Hematopoietic multipotent progenitor cell treated with erythropoietin and hydrocortisone succinate and interleukin-3 and kit ligand, for 8 days (in vitro differentiated cells): ENCODE data around the gene SFT2D3.
"Not testable (repeated sequence)": the region's sequence is repeated elsewhere in the genome, so short reads cannot be mapped to it uniquely, and the experiment has no call there.

ENCODE experiments used
- DNase-seq: peaks from one replicate; pipeline ENCODE4 v3.0.0-alpha.2; 2015

The SFT2D3 gene

DNA sequence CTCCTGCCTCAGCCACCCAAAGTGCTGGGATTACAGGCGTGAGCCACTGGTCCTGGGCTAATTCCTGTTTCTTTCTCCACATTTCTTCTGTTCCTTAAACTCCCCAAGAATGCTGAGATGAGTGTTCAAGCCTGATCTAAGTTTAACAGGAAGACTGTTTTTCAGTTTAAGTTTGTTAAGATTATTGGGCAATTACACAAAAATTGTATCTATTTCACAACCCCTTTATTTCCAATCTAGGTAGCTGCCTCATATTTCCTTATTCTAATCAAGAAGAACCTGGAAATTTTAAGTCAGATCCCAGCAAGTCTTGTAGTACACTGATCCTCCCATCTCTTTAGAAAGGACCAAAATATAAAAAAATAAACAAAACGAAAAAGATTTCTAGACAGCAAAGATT, 11.7 kb downstream of the SFT2D3 start:
- DNase-seq, result no peak

DNA sequence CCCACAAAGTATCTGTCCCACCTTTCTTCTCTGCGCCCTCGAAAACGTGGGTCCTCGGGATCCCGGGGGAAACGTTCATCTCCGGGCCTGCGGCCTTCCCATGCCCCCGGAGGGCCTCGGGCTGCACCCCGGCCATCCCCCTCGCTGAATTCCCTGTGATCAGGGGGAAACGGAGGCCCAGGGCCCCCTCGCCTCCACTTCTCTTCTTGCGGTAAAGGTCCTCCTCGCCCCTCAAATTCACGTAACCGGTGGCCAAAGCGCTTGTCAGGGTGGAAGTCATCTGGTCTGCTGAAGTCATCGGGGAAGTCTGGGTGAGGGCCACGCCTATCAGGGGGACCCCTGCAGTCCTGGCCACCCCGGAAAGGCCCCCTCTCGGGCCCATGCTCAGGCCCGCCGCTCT, 12.3 kb downstream of the SFT2D3 start:
- DNase-seq, result no peak

DNA sequence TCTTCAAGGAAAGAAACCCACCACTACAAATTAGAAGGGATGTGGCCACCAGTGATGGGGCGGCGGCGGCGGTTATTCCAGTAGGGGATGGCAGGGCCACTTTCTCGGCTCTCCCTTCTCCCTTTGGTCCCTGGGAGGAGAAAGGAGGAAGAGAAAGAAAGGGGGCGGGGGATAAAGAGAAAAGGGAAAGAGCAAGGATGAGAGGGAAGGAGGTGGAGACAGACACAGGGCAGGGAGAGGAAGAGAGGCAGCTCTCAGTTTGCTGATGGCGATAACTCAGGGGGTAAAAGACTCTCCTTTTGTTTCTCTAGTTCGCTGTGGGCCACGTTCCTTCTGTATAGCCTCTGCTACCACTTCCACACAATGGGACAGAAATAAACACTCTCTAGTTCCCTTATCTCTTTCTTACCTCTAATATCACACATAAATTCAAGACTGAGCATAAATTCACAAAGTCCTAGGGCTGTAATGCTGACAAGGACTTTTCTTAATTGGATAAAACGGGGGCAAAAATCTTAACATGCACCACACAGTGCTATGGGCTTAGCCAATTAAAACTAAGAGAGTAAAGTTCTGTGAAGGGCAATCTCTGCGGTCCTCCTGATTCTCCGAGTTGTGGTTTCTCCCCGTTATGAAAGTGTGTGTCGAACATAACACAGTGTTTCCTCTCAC, 14.6 kb downstream of the SFT2D3 start:
- DNase-seq, result no peak

DNA sequence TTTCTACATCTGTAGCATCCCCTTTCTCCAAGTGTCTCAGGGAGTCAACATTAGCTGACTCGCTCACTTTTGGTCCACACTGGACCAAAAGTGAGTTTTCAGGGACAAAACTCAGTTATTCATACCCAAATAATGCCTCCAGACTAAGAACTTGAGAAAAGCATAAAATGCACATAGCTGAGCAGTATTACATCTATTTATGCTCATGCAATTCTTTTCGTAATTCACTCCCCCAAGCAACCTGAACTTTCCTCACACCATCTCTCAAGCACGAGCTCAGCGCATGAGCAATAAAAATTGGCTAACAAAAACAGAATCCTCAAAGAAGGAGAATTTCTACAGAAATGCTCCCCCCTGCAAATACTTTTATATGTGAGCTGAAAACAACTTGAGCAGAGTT, 17.0 kb downstream of the SFT2D3 start:
- no peak for DNase-seq

DNA sequence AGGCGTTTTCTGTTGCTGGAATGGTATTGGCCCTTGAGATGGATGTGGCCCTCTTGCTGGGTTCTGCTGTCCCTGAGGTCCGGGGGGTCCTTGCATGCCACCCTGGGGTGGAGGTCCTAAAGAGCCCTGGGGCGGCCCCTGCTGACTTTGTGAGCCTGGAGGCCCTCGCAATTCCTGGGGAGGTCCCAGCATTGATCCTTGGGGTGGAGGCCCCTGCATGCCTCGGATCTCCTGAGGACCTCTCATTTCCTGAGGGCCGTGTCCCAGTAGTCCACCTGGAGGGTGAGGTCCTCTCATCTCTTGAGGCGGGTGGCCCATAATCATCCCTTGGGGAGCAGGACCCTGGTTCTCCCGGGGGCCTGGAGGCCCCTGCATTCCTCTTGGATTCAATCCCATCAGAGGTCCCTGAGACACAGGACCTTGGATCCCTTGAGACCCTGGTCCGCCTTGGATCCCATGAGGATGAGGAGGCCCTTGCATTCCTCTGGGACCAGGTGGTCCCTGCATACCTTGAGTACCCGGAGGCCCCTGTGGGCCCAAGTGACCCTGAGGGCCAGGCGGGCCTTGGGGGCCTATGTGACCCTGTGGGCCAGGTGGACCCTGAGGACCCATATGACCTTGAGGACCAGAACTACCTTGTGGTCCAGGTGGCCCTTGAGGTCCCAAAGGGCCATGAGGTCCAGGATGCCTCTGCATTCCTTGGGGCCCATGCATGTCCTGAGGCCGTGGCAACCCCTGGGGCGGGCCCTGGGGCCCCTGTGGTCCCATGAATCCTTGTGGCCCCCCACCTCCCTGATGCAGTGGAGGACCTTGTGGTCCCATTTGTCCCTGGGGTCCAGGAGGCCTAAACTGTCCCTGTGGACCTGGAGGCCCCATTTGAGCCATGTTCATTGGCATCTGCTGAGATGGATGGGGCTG, 18.3 kb downstream of the SFT2D3 start:
- no peak for DNase-seq

DNA sequence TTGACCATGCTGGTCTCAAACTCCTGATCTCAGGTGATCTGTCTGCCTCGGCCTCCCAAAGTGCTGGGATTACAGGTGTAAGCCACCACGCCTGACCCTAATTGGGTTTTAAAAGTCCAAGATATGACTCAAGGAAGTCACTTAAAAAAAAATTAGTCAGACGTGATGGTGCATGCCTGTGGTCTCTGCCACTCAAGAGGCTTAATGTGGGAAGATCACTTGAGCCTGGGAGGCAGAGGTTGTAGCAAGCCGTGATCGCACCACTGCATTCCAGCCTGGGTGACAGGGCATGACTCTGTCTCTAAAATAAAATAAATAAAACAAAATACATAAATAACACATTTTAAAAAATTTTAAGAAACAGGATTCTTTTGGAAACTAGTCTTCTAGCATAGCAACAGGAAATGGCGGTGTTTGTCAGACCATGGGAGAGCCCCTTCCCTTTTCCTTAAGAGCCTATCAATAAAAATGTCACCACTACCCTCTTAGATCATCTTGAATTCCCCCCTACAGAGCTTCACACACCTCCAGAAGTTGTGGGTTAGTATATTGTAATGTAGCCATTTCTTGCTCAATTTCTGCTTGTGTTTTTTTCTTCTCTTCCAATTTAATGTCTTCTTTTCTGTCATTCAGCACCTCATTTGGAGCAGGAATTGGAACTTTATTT, 20.1 kb downstream of the SFT2D3 start:
- DNase-seq, result no peak

DNA sequence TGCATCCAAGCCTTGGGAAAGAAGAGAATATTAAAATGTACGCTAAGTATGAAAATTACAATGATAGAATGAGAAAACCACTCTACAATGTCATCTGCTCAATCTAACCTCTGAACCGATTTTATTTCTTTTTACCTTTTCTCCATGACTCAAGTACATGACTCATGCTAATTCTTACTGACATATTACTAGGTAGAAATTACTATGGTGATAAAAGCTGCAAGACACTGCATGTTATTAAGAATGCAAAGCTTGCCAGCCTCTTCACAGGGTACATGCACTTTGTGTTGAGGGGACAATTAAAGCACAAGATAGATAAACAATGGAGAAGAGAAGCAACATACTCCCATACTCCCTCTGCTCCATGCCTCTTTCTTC, 20.7 kb downstream of the SFT2D3 start:
- no peak for DNase-seq

DNA sequence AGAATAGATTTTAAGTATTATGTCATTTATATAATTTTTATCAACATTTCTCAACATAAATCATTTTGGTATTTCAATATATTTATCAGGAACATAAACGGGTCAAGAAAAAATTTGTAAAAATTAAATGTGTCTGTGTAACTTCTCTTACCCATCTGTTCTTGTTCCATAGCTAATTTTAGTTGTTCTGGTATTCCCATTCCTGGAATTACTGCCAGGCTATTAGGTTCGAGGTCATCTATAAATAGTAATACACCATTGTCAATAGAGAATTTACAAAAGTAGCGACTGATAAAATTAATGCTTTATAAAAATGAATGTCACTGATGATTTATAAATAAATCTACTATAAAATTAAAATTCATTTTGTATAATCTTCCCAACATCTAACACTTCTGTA, 21.5 kb downstream of the SFT2D3 start:
- DNase-seq, result no peak

DNA sequence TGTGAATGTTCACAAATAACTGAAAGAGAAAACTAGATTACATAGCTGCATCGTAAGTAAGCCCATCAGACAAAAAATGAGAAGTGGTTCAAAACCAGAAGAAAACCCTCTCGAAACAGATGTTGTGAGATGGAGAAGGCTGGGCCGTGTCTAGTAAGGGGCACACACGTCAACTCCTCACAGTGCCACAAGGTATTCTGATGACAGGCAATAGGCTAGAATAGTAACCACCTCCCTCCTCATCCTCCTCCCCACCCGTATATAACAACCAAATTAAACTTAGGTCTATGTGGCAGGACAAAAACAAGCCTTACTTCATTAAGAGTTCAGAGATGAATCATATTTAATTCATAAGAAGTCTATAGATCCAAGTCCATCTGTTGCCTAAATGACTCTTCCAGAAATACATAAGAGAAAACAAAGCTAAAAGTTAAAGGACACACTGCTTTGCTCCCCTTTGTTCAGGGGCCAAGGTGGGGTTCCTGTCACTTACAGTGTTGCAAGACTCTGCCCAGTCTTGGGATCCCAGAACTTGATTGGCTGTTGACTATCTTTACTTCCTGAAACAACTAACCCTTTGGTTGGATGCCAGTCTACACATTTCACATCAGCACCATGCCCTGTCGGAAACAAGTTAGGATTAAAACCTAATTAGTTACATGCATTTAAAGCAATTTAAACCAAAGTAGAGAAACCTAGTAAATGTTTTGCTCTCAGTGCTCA, 25.0 kb downstream of the SFT2D3 start:
- DNase-seq, result no peak

DNA sequence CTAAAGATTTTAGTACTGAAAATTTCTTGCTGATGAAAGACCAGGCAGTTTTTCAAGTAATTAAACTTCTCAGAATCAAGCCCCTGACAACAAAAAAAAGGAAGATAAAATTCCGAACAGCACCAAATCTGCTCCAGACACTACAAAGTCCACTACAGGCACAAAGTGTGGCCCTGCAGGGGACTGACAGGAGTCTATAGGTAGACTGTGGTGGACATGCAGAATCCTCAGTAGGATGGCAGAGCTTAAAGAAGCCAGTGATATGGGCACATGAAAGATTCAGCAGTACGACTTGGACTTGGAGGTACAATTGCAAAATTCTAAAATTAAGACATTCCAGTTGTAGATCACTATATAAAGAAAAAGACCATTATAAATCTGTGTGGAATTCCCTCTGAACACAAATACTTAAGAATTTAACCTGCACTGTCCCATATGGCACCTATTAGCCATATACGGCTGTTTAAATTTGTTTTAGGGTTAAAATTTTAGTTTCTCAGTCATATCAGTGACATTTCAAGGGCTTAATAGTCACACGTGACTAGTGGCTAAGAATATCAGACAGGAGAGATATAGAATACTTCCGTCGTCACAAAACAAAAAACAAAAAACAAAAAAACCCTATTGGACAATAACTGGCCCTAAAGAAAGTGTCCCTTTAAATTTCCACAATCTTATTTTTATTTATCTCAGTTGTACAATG, 32.0 kb downstream of the SFT2D3 start:
- DNase-seq, result no peak

DNA sequence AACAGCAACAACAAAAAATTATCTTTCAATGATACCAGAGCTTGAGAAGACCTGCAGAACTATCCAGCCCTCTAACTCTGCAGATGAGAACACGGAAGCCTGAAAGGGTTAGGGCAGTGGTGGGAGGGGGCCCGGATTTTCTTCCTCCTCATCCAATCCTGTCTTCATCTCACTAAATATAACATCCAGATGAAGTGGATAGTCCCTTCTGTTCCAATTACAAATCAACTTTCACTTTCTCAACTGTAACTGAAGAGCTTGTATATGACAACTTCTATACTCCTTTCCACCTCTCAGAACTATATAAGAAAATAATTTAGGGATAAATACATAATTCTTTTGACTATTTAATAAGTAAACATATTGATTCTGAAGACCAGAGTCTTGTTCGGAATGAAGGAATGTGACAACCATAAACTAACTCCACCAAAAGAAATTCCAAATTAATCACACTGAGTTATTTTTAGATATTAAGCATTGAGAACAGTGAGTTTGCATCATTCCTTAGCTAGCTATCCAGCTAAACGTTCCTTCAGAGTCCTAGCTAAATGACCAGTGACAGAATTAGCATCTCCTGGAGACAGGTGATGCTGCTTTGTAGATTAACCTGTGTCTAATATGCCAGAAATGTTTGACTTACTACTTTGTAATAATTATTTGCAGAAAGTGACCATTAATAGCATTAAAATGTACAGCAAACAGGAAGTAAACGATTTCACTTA, 32.7 kb downstream of the SFT2D3 start:
- DNase-seq, result no peak

DNA sequence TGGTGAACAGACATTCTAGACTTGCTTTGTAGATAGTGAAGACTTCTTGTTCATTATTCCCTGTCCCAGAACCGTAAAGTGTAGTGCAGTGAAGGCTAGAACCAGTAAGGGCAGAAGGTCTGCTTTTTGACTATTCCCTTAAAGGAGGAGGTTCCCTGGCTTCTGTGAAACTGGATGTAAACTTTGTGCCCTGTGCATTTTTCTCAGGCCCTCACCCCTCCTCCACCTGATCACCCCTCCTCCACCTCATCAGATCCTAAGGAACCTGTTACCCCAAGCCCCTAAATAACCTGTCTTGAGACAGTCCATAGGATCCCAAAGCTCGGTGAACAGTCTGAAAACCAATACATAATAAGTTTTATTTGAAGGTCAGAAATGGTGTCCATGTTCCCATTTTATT, 33.7 kb downstream of the SFT2D3 start:
- no peak for DNase-seq

DNA sequence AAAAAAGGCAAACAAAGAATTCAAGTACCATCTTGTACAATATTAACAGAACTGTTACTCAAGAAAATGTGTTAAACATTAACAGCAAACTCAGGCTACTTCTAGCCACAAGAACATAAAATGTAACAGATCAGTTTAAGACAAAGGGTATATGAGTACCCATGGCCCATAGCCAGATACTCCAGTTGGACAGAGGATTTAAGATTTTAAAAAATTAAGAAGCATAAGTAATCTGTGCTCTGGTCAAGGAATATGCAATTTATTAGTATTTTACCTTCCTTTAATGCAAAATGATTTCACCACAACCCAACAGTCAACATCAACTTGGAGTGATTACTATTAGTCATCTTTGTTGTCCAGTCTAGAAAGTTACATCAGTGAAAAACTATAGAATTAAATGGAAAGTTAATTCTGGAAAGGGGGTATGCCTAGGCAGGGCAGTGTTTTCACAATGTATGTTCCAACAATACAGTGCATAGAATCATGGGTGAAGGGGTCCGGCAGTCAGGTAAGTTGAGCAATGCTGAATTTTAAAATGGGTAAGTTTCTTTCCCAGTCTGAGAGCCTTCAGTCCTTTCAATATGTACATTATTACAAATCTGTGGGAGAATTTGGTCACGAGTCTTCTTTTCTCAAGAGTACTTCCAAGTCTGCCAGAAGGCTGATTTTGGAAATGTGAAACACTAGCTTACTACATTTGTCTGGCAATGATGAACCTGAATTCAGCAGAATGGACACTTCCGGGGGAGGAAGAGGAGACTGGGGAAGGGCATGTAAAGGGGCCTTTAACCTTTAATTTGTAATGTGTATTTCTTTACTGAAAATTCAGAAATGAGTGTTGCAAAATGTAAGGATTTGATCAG, 34.5 kb downstream of the SFT2D3 start:
- no peak for DNase-seq

DNA sequence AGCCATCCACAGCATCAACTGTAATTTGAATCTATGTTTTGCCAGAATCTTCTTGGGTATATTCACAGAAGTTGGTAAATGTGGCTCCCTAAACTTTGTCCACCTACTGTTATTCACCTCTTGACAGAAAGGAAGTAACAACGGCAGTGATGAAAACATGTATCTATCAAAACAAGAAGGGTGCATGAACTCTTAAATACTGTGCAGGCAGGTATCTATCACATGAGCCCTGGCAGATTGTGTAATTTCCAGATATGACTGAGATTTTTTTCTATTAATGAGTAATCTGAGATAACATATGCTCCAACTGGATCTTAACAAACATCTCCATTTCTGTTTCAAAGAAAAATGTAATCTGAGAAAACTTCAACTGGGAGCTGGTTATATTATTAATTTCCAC, 36.6 kb downstream of the SFT2D3 start:
- no peak for DNase-seq

DNA sequence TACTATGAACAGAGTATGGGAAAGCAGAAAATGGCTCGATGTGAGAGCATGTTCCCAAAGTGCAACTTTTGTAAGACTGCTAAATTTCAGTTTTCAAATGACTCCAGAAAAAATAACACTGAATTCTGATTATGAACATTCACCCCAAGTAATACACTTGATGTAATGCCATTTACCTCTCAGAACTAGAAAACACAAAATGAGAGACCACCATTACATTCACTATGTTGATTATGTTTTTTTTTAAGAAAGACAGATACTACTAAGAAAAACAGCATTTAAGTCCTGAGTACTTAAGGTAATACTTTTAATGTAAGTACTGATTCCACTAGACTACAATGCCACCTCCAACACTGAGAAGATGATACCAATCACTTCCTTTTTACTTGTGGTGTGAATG, 38.5 kb downstream of the SFT2D3 start:
- no peak for DNase-seq

DNA sequence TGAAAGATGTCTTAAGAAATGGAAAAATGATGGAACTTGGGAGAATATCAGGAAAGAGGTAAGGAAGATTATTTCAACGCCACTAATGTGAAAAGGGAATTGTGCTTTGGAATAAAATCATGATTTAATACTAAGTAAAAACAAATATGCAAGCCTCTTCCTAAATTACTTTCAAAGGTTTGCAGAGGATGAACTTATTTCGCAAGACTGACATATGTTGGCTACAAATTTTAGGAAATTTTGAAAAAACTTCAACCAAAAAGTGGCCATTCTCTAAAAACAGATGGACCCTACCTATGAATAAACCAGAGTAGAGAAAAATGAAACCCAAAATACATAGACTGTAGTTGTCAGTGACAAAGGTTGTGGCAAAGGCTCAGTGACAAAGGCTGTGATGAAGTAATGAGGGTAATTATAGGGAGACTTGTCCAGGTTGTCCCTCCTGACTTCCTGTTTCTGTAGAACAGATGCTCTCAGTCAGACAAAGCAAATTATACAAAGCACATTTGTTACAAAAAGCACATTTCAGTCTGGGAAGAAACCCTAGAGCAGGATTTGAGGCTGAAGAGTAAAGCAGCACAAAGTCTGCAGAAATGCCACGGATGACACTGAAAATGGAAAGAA, 39.5 kb downstream of the SFT2D3 start:
- DNase-seq, result no peak

DNA sequence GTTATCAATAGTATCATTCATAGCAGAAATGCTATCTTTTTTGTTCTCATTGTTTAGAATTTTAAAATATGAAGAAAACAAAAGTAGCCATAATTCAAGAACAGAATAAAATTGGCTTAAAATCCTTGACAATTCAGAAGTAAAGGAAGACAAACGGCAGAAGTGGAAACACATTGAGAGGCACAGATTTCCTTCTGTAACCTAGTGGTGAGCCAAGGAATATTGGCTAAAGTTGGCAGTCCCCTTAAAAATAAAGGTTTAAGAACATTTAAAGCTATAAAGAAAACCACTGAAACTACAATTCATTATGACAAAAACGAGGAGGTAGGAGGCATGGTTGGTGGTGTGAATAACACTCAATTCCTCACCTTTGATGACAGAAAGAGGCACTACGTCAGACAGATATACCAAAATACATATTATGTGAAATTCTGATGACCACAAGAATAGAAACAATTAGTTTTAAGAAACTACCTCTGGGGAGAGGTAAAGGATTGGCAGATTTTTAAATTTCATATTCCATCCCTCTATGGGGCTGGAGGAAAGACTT, 42.3 kb downstream of the SFT2D3 start:
- no peak for DNase-seq

DNA sequence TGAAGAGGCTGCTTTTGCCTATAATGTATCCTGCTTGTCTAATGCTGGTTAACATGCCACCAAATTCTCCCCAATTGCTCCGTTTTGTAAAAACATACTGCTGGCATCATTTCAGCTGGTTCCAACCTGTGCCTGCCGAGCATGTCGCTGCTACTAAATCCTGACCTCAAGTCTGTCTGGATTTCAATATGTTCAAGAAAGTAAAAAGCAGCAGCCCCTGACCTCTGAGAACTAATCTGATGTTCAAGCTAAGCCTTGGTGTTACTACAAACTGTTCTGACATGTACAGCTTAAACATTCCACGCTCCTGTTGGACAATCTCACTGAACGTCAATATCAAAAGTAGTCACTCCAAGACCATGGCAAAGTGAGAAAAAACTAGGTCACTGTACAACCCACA, 46.3 kb downstream of the SFT2D3 start:
- DNase-seq, result no peak

DNA sequence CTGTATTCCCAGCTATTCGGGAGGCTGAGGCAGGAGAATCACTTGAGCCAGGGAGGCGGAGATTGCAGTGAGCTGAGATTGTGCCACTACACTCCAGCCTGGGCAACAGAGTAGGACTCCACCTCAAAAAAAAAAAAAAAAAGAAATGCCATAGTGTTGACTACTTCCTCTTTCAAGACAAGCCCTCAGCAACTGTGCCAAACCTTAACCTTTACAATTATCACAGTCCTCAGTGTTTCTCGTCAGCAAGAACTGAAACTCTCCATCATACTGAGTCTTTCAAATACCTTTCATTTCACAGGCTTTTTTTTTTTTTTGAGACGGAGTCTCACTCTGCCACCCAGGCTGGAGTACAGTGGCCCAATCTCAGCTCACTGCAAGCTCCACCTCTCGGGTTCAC, 48.2 kb downstream of the SFT2D3 start:
- DNase-seq, result not testable (repeated sequence)

DNA sequence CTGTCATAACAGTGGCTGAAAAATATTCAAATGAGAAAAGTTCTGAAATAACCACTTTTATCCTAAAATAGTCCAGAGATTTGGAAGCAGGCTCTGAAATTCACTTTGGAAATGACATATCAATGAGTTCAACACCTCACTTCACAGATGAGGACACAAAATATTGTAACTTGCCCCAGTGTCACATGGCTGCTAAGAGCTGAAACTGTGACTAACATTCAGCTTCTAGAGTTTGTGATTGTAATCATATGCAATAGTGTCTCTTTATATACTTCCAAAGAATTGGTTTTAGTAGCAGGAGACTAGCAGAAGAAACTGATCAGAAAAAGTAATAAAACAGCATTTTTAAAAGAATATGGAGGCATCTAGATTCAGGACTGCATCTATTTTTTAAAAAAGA, 52.1 kb downstream of the SFT2D3 start:
- no peak for DNase-seq
